ENCODE results near the gene STARD9.
"Not testable (repeated sequence)": the region's sequence is repeated elsewhere in the genome, so short reads cannot be mapped to it uniquely, and the experiment has no call there.

STARD9 gene

DNA sequence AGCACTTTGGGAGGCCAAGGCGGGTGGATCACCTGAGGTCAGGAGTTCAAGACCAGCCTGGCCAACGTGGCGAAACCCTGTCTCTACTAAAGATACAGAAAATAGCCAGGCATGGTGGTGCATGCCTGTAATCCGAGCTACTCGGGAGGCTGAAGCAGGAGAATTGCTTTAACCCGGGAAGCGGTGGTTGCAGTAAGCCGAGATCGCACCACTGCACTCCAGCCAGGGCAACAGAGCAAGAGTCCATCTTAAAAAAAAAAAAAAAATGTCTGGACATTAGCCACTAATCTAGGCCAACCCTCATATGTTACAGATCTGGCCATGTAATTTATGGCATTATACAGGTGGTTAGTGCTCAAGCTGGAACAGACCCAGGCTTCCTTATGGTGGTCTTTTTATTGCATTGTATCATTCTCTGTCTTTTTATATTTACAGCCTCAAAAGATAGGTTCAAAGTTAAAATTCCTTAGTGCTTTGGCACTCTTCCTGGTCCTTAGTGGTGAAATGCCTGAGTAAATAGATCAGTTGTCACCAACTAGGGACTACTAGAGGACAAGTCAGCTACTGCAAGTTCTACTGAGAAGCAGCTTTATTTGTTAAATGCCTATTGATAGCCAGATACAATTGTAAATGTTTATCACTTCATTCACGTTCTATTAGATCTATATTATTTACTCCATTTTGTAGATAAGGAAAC is 16.0 kb downstream of the STARD9 start:
- no peak for DNase-seq

DNA sequence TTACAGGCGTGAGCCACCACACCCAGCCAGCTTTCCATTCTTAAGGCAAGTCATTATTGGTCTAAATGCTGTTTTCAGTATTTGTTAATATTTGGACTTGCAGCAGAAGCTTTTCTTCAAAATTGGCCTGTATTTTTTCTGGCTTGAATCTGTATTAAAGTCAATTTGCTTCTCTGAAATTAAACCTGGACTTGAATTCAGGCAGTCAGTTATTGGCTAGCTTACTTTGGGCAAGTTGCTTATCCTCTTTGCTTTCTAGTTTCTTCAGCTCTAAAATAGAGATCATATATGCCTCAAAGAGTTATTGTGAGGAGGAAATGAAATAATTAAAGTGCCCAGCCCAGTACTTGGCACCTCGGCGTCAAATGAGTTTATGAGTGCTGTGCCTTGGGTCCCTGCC is 17.3 kb downstream of the STARD9 start:
- no peak for DNase-seq

DNA sequence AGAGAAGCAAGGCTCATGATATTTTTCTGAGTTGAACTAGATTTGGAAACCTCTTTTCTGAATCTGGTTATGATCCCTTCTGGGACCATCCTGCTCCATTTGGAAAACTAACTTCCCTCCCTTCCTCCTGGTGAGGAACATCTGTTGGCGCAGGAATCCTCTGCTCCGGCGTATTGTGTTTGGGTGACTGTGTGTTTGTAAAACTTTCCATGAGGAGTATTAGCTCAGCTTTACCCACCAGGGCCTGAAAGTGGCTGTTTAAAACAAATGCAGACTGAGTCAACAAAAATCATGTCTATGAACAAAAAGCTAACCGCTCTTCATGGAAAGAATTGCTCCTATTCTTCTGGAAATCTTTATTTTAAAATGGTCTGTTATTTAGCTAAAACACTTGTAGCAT is 17.7 kb downstream of the STARD9 start:
- DNase-seq = no peak

DNA sequence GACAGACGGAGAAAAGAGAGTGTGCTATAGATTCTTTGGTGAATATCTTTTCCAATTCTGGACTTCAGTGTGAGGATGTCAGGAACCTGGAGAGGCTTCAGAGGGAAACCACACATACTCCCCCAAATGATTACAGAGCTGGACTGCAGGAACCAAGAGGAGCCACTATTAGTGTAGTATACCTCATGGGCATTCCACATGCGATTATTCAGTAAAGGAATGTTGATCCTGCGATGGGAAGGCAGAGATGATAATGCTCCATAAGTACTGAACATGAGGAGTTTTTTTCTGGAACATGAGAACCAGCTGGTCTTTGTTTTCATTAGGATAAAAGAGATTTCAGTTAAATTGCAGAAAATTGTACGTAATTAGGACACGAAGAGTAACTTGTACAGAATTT is 18.7 kb downstream of the STARD9 start:
- no peak for DNase-seq

DNA sequence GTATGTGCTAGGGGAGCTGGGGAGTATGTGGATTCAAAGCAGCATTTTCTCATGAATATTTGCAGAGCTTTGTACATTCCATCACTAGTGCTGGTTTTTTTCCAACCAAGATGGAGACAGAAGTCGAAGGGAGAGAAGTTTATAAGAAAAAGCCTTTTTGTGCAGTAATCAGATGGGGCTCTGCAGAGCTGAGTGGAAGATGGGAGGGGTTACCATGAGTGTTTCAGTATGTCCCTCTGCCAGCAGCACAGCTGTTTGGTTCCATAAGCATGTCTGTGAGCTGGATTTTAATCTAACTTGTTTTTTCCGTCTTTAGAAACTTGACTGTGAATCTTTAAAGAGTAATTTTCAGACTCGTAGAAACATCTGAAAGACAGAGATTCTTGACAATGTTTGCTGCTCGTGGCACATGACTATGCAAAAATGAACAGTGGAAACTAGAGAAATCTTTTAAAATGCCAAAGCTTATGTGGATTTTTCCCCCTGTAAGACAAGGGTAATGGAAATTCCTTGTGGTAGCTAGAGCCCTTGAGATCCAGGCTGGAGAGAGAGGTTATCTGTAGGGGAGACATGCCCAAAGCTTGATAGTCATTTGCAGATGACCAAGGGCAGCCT is 20.3 kb downstream of the STARD9 start:
- no peak for DNase-seq

DNA sequence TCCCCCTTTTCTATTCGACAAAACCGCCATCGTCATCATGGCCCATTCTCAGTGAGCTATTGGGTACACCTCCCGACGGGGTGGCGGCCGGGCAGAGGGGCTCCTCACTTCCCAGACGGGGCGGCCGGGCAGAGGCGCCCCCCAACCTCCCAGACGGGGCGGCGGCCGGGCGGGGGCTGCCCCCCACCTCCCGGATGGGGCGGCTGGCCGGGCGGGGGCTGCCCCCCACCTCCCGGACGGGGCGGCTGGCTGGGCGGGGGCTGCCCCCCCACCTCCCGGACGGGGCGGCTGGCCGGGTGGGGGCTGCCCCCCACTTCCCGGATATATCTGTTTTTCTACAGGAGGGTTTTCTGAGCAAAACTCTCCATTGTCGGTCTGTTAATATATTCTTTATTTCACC is 25.9 kb downstream of the STARD9 start:
- not testable (repeated sequence) for DNase-seq

DNA sequence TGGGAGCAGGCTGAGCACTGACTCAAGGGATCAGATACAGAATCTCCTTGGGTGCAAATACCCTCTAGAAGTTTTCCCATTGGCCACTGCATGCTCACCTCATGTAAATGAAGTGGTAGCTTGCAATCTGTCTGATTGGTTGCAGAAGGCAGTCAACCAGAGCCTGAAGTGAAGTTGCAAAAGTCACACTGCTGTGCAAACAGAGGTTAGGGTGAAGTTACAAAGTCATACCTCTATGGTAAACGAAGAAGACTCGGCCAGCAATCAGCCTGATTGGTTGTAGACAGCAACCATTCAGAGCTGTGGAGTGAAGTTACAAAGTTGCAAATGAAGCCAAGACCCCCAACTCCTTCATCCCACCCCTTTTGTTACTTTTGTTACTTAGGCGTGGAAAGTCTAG is 27.1 kb downstream of the STARD9 start:
- DNase-seq = no peak

DNA sequence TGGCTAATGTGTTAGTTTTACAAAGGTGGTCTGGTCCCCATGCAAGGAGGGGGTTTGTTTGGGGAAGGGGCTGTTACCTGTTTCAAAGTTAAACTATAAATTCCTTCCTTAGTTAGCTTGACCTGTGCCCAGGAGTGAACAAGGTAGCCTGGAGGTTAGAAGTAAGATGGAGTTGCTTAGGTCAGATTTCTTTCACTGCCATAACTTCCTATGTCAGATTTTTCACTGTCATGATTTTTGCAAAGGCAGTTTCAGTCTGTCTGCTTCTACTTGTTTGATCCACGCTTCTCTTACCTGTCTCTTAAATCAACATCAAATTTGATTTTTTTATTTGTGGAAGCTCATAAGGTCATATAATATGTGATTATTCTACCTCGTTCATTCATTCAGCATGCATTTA is 28.6 kb downstream of the STARD9 start:
- no peak for DNase-seq

DNA sequence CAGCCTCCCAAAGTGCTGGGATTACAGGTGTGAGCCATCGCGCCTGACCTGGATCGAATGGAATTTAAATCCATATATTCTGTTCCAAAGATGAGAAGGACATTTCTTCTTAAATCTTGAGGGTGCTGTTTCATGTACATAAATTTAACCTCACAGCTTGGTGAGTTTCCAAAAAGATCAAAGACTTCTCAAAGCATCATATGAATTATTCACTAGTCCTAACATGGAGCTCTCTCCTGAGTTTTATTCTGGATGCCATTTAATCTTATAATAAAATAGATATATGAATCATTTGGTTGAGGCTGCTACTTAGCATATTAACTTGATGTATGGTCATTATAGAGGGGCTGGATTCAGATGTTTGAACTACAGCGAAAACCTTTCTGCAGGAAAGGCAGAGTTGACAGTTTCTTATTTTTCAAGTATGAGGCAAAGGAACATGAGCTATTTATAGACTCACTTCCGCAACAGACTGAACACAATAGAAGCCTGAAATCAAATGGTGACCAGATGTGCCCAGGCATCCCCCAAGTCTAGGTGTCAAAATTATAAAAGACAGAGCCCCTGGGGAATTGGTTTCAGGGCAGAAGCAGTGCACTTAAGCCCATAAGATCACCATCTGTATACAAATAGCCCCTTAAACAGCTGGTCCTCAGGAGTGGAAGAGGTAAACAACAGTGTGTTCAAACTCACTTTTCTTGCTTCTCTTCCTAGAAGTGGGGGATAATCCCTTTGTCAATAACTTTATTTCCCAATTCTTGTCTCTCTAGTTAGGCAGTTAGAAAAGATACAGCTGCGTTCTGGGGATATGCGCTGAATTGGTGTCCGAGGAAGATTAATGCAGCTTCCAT is 29.7 kb downstream of the STARD9 start:
- DNase-seq = no peak

DNA sequence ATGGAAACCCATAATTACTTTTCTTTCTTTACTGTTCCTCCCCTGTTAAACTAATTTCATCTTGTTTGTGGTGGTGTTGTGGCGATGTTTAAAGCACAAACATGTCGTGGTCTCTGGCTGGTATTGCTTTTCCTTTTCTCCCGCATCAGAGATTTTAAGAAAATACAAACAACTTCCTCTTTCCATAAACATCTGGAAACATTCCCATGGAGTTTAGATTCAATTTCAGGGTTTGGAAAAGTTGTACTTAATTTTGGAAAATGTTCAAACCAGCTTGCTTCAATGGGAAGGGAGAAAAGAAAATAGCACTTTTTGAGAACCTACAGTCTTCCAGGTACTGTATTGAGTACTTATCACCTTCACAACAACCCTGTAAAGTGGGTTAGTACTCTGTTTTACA is 30.4 kb downstream of the STARD9 start:
- no peak for DNase-seq

DNA sequence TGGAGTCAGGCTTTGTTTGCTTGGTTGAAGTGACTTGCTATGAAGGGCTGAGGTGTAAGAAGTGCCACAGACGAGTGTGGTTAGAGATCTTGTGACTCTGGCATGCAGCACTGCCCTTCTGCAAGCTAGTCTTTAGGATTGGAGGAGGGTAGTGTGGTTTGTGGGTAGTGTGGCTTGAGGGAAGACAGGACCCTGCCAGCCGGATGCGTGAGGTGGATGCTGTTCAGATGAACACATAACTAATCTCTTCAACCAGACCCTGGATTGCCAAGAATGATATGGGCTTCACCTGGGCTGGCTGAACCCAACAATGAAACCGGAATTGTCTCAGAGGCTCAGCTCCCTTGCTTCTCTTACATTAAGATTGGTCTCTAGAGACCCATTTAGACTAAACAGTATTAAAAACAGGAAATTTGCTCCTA is 32.7 kb downstream of the STARD9 start:
- no peak for DNase-seq

DNA sequence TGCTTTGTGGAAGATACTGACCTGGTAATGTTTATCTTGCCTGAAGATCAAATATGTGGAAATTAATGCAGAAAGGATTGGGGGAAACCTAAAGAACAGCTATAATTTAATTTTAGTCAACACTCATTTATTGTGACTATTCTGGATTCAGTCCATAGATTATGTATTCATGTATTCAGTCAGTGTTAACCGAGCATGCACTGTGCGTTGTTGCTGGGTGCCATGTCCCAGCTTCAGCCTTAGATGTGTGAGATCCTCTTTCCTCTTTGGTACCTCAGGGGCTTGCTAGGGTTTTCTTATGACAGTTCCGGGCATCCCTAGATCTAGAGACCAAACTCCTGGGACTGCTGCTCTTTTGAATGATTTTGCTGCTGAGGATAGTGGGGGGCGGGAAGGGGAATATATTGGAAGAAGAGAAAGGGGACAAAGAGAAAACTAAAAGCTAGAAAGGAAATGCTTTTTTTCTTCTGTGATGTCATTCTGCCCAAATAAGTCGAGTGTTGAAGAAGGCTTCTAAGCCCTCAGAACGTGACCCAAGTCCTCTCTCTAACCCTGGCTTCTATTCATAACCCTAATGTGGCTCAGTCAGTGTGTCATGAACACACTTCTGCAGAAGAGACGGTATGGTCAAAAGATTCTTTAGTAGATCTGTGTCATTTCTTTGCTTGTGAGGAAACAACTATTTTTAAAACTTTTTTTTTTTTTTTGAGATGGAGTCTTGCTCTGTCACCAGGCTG is 33.5 kb downstream of the STARD9 start:
- DNase-seq = no peak

DNA sequence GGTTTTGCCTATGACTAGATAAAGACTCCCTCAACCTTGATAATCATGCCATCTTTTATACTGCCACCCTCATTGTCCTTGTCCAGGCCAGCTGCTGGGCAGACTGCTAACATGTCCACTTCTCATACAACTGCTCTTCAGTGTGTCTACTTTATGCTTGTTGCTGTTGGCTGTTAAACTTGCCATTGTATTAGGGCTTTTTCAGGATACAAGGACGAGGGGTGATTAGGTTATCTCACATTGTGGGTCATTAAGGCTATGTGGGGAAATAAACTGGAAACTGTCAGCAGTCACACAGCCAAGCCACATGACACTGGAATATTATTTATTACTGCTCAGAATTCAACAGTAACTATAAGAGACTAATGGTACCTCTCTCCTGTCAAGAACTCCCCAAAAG is 36.1 kb downstream of the STARD9 start:
- DNase-seq = no peak

DNA sequence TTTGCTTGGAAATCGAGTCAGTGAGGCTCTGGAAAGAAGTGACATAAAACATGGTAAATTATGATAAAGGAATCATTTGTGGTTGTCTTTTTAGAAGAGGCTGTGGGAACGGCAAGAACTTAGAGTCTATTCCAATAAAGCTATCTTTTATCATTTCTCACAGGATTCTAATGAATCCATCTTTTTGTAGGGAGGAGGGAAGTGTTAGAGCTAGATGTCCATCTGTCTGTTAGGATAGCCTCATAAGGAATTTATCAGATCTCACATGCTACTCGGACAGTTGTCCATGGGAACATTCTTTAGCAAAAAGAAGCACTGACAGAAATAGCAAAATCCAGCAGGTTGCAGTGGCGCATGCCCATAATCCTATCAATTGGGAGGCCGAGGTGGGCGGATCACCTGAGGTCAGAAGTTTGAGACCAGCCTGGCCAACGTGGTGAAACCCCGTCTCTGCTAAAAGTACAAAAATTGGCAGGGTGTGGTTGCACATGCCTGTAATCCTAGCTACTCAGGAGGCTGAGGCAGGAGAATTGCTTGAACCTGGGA is 37.0 kb downstream of the STARD9 start:
- DNase-seq = no peak

DNA sequence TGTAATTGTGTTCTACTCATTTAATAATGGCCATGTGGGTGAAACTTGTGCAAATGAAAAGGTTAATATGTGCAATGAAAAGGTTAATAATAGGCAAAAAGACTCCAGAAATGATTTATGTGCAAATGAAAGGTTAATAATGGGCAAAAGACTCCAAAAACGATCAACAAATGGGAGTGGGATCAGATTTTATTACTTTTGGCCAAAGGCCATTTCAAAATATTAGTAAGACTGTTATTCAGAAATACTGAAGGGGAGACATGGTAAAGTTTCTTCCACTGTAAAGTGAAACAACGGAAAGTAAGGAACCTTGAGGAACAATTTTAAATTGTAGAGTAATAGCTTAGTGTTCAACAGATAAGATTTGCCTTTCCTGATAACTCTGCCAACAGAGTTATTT is 40.7 kb downstream of the STARD9 start:
- DNase-seq = no peak

DNA sequence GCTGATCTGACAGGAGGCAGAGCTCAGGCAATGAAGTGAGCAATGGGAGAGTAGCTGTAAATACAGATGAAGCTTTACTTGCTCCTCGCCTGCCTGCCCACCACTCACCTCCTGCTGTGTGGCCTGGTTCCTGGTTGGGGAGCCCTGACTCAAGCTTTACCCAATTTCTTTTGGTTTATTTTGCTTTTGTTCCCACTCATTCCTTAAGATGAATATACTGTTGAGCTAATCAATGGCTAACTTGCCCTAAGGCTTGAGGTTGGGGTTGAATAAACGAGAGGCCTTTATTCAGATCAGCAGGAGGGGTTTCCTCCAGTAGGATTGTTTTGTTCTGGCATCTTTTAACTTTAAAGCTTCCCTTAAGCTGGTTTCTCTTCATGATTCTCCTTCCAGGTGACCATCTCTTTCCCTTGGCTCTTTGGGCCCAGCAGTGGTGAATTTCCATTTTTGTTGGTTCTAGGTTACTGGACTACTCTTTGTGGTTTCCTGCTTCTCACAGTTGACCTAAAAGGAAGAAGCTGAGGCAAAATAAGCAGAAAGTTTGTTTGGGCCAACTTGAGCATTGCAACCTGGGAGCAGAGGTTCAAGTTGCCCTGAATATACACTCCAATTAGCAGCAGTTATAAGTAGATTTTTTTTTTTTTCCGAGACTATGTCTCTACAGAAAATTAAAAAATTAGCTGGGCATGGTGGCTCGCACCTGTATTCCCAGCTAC is 44.4 kb downstream of the STARD9 start:
- DNase-seq = no peak

DNA sequence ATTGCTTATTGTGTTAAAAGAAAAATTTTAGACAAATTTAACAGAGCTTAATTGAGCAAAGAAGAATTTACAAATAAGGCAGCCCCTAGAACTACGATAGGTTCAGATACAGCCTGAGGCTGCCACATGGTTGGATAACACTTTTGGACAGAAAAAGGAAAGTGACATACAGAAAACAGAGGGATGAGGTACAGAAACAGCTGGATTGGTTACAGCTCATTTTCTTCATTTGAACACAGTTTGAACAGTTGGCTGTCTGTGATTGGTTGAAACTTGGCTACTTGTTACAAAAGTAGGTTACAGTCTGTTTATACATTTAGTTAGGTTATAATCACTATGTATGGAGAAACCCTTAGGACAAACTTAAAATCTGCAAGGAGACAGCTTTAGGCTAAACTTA is 46.0 kb downstream of the STARD9 start:
- no peak for DNase-seq

DNA sequence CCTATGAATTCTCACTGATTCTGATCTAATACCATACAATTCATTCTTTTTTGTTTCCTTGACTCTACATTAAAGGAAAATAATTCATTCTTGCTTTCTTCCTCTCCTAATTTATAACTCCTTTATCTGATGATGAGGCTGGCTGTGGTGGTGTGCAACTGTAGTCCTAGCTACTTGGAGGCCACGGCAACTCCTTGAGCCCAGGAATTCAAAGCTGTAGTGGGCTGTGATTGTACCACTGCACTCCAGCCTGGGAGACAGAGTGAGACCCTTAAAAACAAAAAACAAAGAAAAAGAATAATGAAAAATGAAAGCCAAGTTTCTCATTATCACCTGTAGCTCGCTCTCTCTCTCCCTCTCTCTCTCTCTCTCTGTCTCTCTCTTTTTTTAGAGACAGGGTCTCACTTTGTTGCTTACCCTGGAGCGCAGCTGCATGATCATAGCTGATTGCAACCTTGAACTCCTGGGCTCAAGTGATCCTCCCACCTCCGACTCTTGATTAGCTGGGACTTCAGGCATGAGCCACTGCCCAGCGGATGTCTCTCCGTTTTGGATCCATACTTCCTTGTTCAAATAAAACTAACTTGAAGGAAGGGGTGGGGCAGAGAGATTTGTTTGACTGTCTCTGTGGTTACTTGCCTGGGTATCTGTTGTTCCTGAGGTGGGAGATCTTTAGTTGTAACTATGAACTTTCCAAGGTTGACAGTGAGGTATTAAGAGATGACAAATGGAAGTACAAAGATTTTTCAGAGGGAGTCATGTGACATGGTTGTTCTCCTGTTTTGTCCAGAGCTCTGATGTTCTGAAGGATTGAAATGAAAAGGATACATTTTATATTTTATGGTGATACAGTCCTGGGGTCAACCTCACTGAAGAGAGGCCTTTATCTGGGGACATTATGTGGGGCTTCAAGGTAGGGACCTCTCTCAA is 46.9 kb downstream of the STARD9 start:
- no peak for DNase-seq

DNA sequence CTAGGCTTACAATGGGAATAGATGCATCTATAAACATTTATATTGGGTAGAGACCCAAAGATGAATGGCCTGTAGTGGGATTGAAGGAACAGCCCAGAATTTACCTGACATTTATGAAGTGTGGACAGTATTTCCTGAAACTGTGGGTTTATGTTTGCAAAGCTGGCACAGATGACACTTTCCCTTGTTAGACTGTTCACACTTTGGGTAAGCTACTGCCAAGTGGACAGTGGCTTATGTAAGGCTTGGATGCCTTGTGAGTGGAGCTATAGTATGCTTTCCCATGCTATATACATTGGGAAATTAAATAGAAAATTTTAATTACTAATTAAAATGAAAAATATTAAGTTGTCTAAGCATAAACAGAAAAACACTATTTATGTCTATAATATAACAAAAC is 48.5 kb downstream of the STARD9 start:
- DNase-seq = no peak

DNA sequence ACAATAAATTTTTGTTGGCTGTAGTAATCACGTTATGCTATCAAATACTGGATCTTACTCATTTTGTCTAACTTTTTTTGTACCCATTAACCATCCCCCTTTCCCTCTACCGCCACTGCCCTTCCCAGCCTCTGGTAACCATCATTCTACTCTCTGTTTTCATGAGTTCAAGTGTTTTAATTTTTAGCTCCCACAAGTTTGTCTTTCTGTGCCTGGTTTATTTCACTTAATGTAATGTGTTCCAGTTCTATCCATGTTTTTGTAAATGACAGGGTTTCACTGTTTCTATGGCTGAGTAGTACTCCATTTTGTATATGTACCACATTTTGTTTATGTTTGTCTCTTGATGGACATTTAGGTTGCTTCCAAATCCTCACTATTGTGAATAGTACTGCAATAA is 52.1 kb downstream of the STARD9 start:
- no peak for DNase-seq

DNA sequence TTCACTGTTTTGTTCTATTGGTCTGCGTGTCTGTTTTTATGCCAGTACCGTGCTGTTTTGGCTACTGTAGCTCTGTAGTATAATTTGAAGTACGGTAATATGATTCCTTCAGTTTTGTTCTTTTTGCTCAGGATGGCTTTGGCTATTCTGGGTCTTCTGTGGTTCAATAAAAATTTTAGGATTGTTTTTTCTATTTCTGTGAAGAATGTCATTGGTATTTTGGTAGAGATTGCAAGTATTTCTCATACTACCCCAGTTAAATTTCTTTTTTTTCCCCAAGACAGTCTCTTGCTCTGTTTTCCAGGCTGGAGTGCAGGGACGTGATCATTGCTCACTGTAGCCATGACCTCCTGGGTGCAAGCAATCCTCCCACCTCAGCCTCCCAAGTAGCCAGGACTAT is 53.4 kb downstream of the STARD9 start:
- no peak for DNase-seq
